Activated CD8-positive, alpha-beta memory T cell treated with anti-CD3 and anti-CD28 coated beads, Interleukin-2, amount 50 U/mL, for 24 hours (primary cell): ENCODE measurements around the gene ATP10A.

Source experiments
- DNase-seq: peaks from one replicate; pipeline ENCODE4 v3.0.0-alpha.2; 2020; ENCODE audit errors: extremely low read depth

Gene ATP10A

GRCh38 chr15:25738171-25738965, 124.8 kb downstream of the ATP10A start:
- DNase-seq = no peak

DNA sequence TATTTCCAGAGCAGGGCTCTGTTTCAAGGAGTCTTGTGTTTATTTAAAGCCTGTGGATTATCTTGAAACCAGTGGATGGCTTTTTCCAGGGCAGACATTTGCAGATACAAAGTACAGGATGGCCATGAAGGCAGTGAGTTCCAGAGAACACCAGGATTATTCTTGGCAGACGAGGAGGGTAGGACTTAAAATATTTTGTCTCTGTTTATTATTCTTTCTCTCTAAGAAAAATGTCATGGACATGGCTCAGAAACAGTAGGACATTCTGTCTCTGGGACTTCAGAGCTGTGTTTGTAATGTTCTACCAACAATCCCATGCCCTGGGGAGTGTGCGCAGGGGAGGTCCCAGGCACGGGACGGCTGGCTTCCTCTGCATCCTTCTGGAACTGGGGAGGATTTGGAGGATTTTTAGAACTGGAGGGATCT, 125.9 kb downstream of the ATP10A start:
- no peak for DNase-seq

DNA sequence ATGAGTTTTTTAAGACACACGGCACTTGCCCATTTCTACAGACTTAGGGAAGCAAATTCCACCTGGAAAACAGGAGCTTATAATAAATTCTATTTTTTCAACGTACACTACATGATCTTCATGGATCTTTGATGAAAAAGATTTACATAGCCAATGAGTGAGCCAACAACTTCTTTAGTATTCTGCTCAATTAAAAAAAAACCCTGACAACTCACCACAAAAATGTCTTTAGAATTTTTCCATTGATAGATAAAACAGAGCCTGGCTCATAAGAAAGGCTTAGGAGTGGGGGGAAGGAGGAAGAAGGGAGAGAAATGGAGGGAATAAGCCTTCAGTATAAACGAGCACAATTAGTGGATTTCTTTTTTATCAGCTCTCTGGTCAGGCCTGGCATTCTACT, 126.7 kb downstream of the ATP10A start:
- no peak for DNase-seq

DNA sequence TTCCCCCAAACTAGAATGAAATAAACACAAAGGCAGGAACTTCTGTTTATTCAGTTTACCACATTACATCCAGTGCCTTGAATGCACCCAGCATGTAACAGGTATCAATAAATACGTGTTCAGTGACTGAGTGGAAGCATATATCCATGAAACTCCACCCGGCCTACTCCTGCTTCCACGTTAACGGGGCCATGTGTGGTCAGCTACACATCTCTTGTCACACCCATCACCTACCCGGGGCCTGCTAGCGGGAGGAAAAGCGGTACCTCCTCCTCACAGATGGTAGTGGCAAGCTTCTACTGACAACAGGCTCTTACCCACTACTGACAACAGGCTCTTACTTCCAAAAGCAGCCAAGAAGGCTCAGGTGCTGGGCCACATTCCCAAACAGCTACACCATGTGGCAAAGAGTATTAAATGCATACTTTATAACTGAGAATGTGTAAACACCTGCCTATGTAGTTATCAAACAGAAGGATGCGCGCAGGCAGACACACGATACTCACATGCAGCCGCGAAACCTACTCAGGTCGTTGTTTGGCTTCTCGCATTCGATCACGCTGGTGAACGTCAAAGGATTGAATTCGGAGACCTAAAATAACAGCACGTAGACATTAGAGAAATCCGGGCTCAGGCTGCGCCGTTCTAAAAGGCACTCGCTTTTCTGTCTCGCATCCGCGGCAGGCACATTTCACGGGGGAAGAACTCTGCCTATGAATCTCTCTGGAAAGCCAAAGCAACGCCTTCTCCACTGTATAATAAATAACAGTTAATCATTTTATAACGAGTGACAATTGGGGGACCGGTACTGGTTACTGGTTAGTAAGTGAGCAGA, 127.4 kb downstream of the ATP10A start:
- no peak for DNase-seq

- no peak for DNase-seq
Measured at GRCh38 chr15:25734680-25735355, 128.3 kb downstream of the ATP10A start.

DNA sequence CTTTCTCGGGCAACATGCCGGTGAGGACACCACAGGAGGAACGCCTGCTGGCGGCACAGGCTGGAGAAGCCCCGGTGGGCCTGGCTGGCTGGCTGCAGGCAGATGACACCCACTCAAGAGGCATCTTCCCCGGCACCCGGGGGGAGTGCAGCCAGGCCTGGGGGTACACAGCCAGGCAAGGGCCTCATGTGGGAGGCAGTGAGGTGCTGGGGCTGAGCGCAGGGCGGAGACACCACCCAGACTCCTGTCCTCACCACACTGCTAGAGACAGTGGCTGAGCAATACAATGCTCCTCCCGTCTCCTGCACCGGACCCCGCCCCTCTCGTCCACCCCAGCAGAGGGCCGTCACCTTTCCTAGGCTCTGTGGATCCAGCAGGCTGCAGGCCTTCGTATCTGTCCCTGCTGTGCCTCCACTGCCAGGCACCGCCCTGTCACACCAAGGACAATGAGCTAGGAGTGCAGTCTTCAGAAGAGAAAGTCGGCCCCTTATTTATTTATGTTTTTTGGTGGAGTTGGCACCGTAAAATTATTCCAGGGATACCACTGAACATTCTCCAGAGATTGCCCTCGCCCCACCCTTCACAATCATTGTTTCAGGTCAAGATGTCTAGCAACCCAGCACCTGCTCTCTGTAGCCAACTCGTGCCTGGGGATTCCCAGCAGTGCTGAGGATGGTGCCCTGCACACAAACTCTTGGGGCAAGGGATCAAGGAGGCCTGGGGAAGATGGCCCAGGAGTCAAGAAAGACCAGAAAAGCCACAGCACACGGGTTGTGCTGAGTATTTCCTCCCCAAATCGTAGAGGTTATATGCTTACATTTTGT, 129.1 kb downstream of the ATP10A start:
- no peak for DNase-seq

- DNase-seq = no peak
Measured at GRCh38 chr15:25733036-25733855, 129.9 kb downstream of the ATP10A start.

DNA sequence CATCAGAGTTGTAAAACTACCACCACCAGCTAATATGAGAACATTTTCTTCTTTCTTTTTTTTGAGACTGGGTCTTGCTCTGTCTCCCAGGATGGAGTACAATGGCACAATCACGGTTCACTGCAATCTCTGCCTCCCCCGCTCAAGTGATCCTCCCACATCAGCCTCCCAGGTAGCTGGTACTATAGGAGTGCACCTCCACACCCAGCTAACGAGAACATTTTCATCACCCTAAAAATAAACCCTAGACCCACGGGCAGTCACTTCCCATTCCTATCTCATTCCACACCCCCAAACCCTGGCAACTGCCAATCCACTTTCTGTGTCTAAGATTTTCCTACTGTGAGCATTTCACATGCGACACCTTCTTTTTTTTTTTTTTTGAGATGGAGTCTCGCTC, 130.9 kb downstream of the ATP10A start:
- no peak for DNase-seq

DNA sequence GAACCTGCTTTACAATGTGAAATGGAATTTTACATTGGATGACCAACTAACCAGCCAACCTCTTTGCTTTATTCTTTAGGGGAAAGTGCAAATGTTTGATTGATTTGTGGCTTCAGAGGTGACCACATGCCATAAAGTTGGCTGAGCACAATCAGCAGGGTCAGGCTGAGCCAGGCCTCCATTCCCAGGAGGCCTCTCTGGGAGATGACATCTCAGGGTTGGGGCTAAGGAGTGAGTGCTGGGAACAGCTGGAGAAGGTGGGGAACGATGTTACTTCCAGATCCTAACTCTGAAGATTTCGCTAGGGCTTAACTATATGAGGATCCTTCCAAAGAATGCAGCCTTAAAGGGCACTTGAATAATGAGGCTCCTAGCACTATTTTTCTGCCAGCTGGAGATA, 131.7 kb downstream of the ATP10A start:
- DNase-seq = no peak

DNA sequence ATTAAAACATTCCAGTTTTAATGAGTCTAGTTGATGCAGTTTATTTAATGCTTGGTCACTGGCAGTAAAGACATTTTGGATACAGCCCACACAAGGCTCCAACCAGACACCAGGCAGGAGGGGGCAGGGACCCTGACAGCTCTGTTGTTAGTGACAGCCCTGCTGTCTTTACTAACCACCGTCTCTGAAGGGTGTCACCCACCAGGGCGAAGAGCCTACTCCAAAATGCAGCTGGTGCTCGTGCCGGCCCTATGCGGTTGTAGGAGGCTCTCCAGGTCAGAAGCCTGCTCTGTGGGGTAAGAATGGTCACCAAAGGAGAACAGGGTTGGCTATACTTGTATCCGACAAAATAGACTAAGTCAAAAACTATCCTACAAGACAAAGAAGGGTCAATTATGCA, 132.2 kb downstream of the ATP10A start:
- no peak for DNase-seq

- no peak for DNase-seq
Measured at GRCh38 chr15:25728816-25729215, 134.3 kb downstream of the ATP10A start.

GRCh38 chr15:25727867-25728600, 135.1 kb downstream of the ATP10A start:
- DNase-seq = no peak

- DNase-seq = no peak
Measured at GRCh38 chr15:25727116-25727515, 136.0 kb downstream of the ATP10A start.

DNA sequence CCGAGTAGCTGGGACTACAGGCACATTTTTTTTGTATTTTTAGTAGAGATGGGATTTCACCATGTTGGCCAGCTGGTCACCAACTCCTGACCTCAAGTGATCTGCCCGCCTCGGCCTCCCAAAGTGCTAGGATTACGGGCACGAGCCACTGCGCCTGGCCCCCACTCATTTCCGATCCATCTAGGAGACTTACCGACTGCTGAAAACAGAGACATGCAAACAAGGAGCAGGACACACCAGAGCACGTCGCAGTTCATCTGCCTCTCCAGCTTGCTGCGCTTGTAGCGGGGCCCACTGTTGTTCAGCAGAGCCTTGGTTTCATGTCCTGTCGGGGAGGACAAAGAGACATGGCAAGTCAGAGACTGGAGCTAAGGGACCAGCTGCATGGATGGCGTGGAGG, 137.4 kb downstream of the ATP10A start:
- DNase-seq = no peak

- no peak for DNase-seq
Measured at GRCh38 chr15:25724899-25725298, 138.2 kb downstream of the ATP10A start.

DNA sequence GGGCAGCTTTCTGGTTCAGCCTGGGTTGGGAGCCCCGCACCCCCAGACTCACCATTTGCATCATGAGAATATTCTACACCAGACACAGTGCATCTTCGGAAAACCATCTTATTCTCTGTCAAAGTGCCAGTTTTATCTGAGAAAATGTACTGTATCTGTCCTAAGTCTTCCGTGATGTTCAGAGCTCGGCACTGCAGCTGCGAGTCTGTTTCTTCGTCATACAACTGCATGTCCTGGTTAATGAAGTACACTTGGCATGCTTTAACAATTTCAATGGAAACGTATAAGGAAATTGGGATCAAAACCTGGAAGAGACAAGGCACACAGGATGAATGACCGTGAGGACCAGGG, 141.5 kb downstream of the ATP10A start:
- no peak for DNase-seq

GRCh38 chr15:25719101-25719985, 143.8 kb downstream of the ATP10A start:
- no peak for DNase-seq

DNA sequence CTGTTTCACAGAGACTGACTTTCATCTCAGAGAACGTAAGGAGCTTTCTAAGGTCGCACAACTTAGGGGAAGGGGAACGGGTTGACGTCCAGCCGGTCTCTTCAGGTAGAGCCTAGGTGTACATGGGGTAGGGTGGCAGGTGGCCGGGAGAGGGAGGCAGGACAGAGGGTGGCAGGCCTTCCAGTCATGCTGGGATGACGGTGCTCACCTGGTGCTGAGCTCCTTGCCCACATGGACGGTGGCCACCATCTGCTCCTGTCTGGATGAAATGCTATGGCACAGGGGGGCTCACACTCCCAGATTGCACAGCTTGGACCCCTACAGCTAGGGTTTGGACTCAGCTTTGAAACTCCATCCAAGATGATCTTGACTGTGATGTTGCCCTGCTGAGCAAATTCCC, 144.5 kb downstream of the ATP10A start:
- no peak for DNase-seq

DNA sequence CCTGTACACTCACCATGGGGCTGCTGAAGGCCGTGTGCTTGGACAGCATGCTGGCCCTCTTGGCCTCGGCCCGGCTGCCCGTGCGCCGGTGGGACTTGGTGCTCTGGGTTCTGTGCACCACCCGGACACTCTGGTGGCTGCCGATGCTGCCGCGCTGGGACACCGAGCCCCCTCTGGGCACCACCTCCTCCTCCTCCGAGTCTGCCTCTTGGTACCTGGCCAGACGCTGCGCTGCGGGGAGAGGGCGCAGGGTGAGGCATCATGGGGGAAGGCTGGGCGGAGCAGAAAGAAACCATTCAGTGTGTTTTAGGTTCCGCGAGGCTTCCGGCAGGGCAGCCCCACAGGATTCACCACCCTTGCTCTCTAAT, 145.0 kb downstream of the ATP10A start:
- no peak for DNase-seq
